OCI-LY7 (cell line): ENCODE results near the gene SEMA3G.

ENCODE experiments used
- CTCF ChIP-seq: fragments of 200-600 bp; sonication (generic); conservative IDR thresholded peaks from 2 replicates; pipeline ENCODE4 v1.5.1; 2014; ENCODE audit warnings: mild to moderate bottlenecking, antibody characterized with exemption, low read length, moderate library complexity, mixed read lengths
- EZH2phosphoT487 ChIP-seq: fragments of 200-600 bp; sonication (generic); IDR thresholded peaks from 2 replicates; pipeline ENCODE4 v1.6.1; 2018; ENCODE audit warnings: low read depth, borderline replicate concordance, mild to moderate bottlenecking, mixed run types, antibody characterized with exemption, low read length, moderate library complexity, mixed read lengths

DNA sequence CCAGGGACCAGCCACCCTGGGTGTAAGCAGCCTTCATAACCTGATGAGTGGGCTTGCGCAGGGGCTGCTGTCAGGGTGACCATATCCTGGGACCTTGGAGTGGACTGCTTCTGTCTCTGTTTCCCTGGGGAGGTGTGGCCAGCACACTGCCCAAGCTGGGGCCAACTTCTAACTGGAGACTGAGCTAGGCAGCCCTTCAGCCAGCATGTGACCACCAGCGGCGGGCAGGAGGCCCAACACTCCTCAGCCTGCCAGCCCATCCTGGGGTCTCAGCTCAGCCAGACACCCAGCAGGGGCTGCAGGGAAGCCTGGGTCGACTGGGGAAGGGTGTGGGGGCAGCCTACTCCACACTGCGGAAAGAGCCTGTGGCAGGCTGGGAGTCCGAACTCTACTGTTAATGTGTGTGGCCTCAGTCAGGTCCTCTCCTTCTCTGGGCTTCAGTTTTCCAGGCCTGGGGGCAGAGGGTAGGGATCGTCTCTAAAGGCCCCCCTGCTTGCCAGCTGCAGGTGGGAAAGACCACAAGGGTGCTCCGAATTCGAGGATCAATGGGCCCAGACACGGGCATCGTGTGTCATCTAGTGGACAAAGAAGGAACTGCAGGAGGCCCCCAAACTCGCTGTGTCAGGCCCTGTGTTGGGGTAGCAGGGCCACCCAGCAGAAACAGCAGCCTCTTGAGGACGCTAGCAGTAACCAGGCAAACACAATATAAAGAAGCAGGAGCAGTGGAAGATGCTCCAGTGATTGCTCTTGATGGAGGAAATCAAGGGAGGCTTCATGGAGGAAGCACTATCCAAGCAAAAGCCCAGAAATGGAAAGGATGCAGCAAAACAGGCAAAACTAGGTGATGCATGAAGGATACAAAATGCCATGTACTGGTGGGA lies 2.0 kb upstream of the SEMA3G start:
- TF ChIP-seq CTCF: peak; percentile 99
- TF ChIP-seq EZH2phosphoT487: no peak
